Neural progenitor cell (in vitro differentiated cells): Measurements from ENCODE around the gene FAU. TPM values are rescaled to one million over a fixed set of nuclear protein-coding genes. Genes with fewer than 3 reads are reported as not detected.

Experiments used
- DNase-seq: peaks from one replicate; pipeline ENCODE4 v3.0.0-alpha.2; 2016; ENCODE audit warnings: low spot score
- H2AFZ ChIP-seq: fragments of 200-600 bp; sonication (generic); replicated peaks from 2 replicates; pipeline ENCODE4 v1.6.1; 2016; ENCODE audit warnings: antibody characterized with exemption
- H3F3A ChIP-seq: fragments of 200-600 bp; sonication (generic); 2 replicates; pipeline ENCODE4 v1.6.1; 2016; ENCODE audit warnings: antibody characterized with exemption, low read depth
- H3K27ac ChIP-seq: fragments of 200-600 bp; sonication (generic); 2 replicates; pipeline ENCODE4 v1.5.1; 2016; ENCODE audit warnings: mild to moderate bottlenecking
- H3K27me3 ChIP-seq: fragments of 200-600 bp; sonication (generic); 2 replicates; pipeline ENCODE4 v1.6.1; 2016; ENCODE audit warnings: mild to moderate bottlenecking, moderate library complexity
- H3K36me3 ChIP-seq: fragments of 200-600 bp; sonication (generic); 2 replicates; pipeline ENCODE4 v1.5.1; 2016
- H3K4me1 ChIP-seq: fragments of 200-600 bp; sonication (generic); 2 replicates; pipeline ENCODE4 v1.6.1; 2016; ENCODE audit warnings: mixed run types
- H3K4me2 ChIP-seq: fragments of 200-600 bp; sonication (generic); 2 replicates; pipeline ENCODE4 v1.6.1; 2016
- H3K4me3 ChIP-seq: fragments of 200-600 bp; sonication (generic); 2 replicates; pipeline ENCODE4 v1.5.1; 2016
- H3K79me2 ChIP-seq: fragments of 200-600 bp; sonication (generic); 2 replicates; pipeline ENCODE4 v1.6.1; 2016; ENCODE audit warnings: low read depth
- H3K9ac ChIP-seq: fragments of 200-600 bp; sonication (generic); 2 replicates; pipeline ENCODE4 v1.6.1; 2016
- H3K9me3 ChIP-seq: fragments of 200-600 bp; sonication (generic); 2 replicates; pipeline ENCODE4 v1.5.1; 2016; ENCODE audit warnings: low read depth
- H4K20me1 ChIP-seq: fragments of 200-600 bp; sonication (generic); 2 replicates; pipeline ENCODE4 v1.6.1; 2016; ENCODE audit warnings: low read depth
- H3K27ac Mint-ChIP-seq: 3 replicates; pipeline ENCODE4 v1.8.0; 2021; ENCODE audit warnings: mixed read lengths
- H3K27me3 Mint-ChIP-seq: 2 replicates; pipeline ENCODE4 v1.8.0; 2022; ENCODE audit warnings: low read depth, mild to moderate bottlenecking, inconsistent platforms, moderate library complexity, mixed read lengths; ENCODE audit not compliant: insufficient read depth
- H3K36me3 Mint-ChIP-seq: 3 replicates; pipeline ENCODE4 v1.8.0; 2021; ENCODE audit warnings: mixed read lengths
- H3K4me1 Mint-ChIP-seq: 3 replicates; pipeline ENCODE4 v1.8.0; 2021; ENCODE audit warnings: mixed read lengths
- H3K4me3 Mint-ChIP-seq: 3 replicates; pipeline ENCODE4 v1.8.0; 2021; ENCODE audit warnings: mild to moderate bottlenecking, moderate library complexity, mixed read lengths
- H3K9me3 Mint-ChIP-seq: 3 replicates; pipeline ENCODE4 v1.8.0; 2020; ENCODE audit warnings: mixed read lengths
- CTCF ChIP-seq: fragments of 200-600 bp; sonication (generic); IDR thresholded peaks from 2 replicates; pipeline ENCODE4 v1.5.1; 2017; ENCODE audit warnings: antibody characterized with exemption, mild to moderate bottlenecking
- EZH2 ChIP-seq: fragments of 200-600 bp; sonication (generic); IDR thresholded peaks from 2 replicates; pipeline ENCODE4 v1.6.1; 2017; ENCODE audit warnings: antibody characterized with exemption, mild to moderate bottlenecking, moderate library complexity
- EZH2phosphoT487 ChIP-seq: fragments of 200-600 bp; sonication (generic); IDR thresholded peaks from 2 replicates; pipeline ENCODE4 v1.6.1; 2017; ENCODE audit warnings: antibody characterized with exemption
- total RNA-seq: library from RNA; depleted of rRNA; stranded (reverse); fragments of >200 nt; gene quantifications from 2 replicates; pipeline ENCODE4 v1.2.3, GENCODE V29; 2015; ENCODE audit warnings: low replicate concordance

The FAU gene
- total RNA-seq, 1 donor from 2014 or later = 288 TPM

- DNase-seq = peak; percentile 75
- H3K36me3 ChIP-seq = no peaks in the 10 kb centered on the region
- H3K27ac ChIP-seq = no peak overlapping the region
- peaks cover 28% of the 10 kb centered on the region for H4K20me1 ChIP-seq
- Mint-ChIP-seq H3K27ac (peak overlapping the region; percentile 69), H3K4me3 (peak overlapping the region; percentile 97), H3K9me3 (no peaks in the 10 kb centered on the region), H3K36me3 (peaks cover 5% of the 10 kb centered on the region), H3K4me1 (peaks cover 28% of the 10 kb centered on the region), H3K27me3 (peaks cover 11% of the 10 kb centered on the region)
- H3K9me3 ChIP-seq = no peaks in the 10 kb centered on the region
- peaks cover 49% of the 10 kb centered on the region for H3F3A ChIP-seq
- H3K4me2 ChIP-seq = peak overlapping the region; percentile 97
- no peak for TF ChIP-seq EZH2
- TF ChIP-seq CTCF = peak; percentile 92
- H3K4me1 ChIP-seq = peaks cover 9% of the 10 kb centered on the region
- peak overlapping the region; percentile 70 for H2AFZ ChIP-seq
- peak overlapping the region; percentile 81 for H3K4me3 ChIP-seq
- peak overlapping the region; percentile 60 for H3K9ac ChIP-seq
- no peaks in the 10 kb centered on the region for H3K27me3 ChIP-seq
- peaks cover 30% of the 10 kb centered on the region for H3K79me2 ChIP-seq
Measured at GRCh38 chr11:65112546-65113360, 9.2 kb downstream of the FAU start.

GRCh38 chr11:65111744-65112545 lies 10.0 kb downstream of the FAU start, which contains the start of gene TM7SF2:
TM7SF2 (plus strand) TSS chr11:65111872; CDS start chr11:65112016, 144 bp downstream.
- peak within 1 kb of the TSS; percentile 66 for H3K27ac Mint-ChIP-seq
- no peaks in the 10 kb centered on the region for H3K9me3 ChIP-seq
- H3K4me2 ChIP-seq = peak within 1 kb of the TSS; percentile 97
- peaks cover 44% of the 10 kb centered on the region for H3F3A ChIP-seq
- peak within 1 kb of the TSS; percentile 97 for H3K4me3 Mint-ChIP-seq
- peak within 1 kb of the TSS; percentile 70 for H2AFZ ChIP-seq
- H4K20me1 ChIP-seq = peaks cover 28% of the 10 kb centered on the region
- H3K4me3 ChIP-seq = peak within 1 kb of the TSS; percentile 81
- peaks cover 30% of the 10 kb centered on the region for H3K79me2 ChIP-seq
- peak within 1 kb of the TSS; percentile 60 for H3K9ac ChIP-seq
- H3K4me1 Mint-ChIP-seq = peaks cover 28% of the 10 kb centered on the region
- peaks cover 9% of the 10 kb centered on the region for H3K27me3 Mint-ChIP-seq
- DNase-seq = peak; percentile 99
- peaks cover 9% of the 10 kb centered on the region for H3K4me1 ChIP-seq
- H3K9me3 Mint-ChIP-seq = no peaks in the 10 kb centered on the region
- H3K36me3 Mint-ChIP-seq = peaks cover 5% of the 10 kb centered on the region
- TF ChIP-seq EZH2phosphoT487 (no peak), EZH2 (no peak), CTCF (no peak)
- H3K27ac ChIP-seq = peak within 1 kb of the TSS; percentile 32
- H3K36me3 ChIP-seq = no peaks in the 10 kb centered on the region
- no peaks in the 10 kb centered on the region for H3K27me3 ChIP-seq

- H3K9ac ChIP-seq = no peak overlapping the region
- H3K9me3 ChIP-seq = no peaks in the 10 kb centered on the region
- H3K27ac Mint-ChIP-seq = no peak overlapping the region
- no peak overlapping the region for H3K27ac ChIP-seq
- peaks cover 9% of the 10 kb centered on the region for H3K4me1 ChIP-seq
- TF ChIP-seq CTCF = no peak
- TF ChIP-seq EZH2 = no peak
- TF ChIP-seq EZH2phosphoT487 = no peak
- no peak overlapping the region for H2AFZ ChIP-seq
- peaks cover 37% of the 10 kb centered on the region for H3F3A ChIP-seq
- peaks cover 26% of the 10 kb centered on the region for H3K79me2 ChIP-seq
- H3K9me3 Mint-ChIP-seq = no peaks in the 10 kb centered on the region
- H3K4me1 Mint-ChIP-seq = peaks cover 28% of the 10 kb centered on the region
- H3K4me3 Mint-ChIP-seq = peak overlapping the region; percentile 97
- H3K4me3 ChIP-seq = peak overlapping the region; percentile 81
- peaks cover 5% of the 10 kb centered on the region for H3K36me3 Mint-ChIP-seq
- H4K20me1 ChIP-seq = peaks cover 28% of the 10 kb centered on the region
- peaks cover 9% of the 10 kb centered on the region for H3K27me3 Mint-ChIP-seq
- no peaks in the 10 kb centered on the region for H3K36me3 ChIP-seq
- no peaks in the 10 kb centered on the region for H3K27me3 ChIP-seq
- H3K4me2 ChIP-seq = peak overlapping the region; percentile 97
- DNase-seq = no peak
Measured at GRCh38 chr11:65111159-65111743, 10.7 kb downstream of the FAU start.
